ENCODE results near the gene EMILIN3.

The EMILIN3 gene

GRCh38 chr20:41398408-41398807 is 31.8 kb upstream of the EMILIN3 start:
- CTCF ChIA-PET = interaction anchor here (1.1 to 1.4 kb wide), 4 partner anchors 10 to 44 kb away, joined by 3 to 5 read pairs (median 4); no protein-coding TSS in a partner anchor

GRCh38 chr20:41395667-41396664 is 29.3 kb upstream of the EMILIN3 start:
- no peak for DNase-seq (ENCODE audit: extremely low spot score)

More at GRCh38 chr20:41398408-41398807, 31.8 kb upstream of the EMILIN3 start:
- DNase-seq (ENCODE audit: extremely low spot score) = no peak
- no peak for TF ChIP-seq CTCF (IDR thresholded peaks at IDR 0.05; ENCODE audit: control extremely low read depth, extremely low read depth, low read depth, missing control alignments)
- POLR2A ChIA-PET = interaction anchor here (0.6 kb wide), 1 partner anchor 52 kb away, joined by 3 read pairs; no protein-coding TSS in a partner anchor

GRCh38 chr20:41394931-41395666 is 28.5 kb upstream of the EMILIN3 start:
- TF ChIP-seq CTCF (IDR thresholded peaks at IDR 0.05; ENCODE audit: control extremely low read depth, extremely low read depth, low read depth, missing control alignments) = no peak
- CTCF ChIA-PET = interaction anchor here (1.6 kb wide), 1 partner anchor 13 kb away, joined by 4 read pairs; no protein-coding TSS in a partner anchor
- POLR2A ChIA-PET = interaction anchor here (0.6 kb wide), 1 partner anchor 261 kb away, joined by 3 read pairs; no protein-coding TSS in a partner anchor
- no peak for DNase-seq (ENCODE audit: extremely low spot score)

More at GRCh38 chr20:41395667-41396664, 29.3 kb upstream of the EMILIN3 start:
- ChIA-PET POLR2A (interaction anchor here (0.6 kb wide), 1 partner anchor 260 kb away, joined by 3 read pairs; no protein-coding TSS in a partner anchor), CTCF (interaction anchor here (1.6 kb wide), 1 partner anchor 12 kb away, joined by 4 read pairs; no protein-coding TSS in a partner anchor)
- TF ChIP-seq CTCF (IDR thresholded peaks at IDR 0.05; ENCODE audit: control extremely low read depth, extremely low read depth, low read depth, missing control alignments) = no peak

- CTCF ChIA-PET = interaction anchor here (1.0 kb wide), 1 partner anchor 17 kb away, joined by 3 read pairs; no protein-coding TSS in a partner anchor
- DNase-seq (ENCODE audit: extremely low spot score) = no peak
- POLR2A ChIA-PET = no interaction called here
- no peak for TF ChIP-seq CTCF (IDR thresholded peaks at IDR 0.05; ENCODE audit: control extremely low read depth, extremely low read depth, low read depth, missing control alignments)
These were observed 27.5 kb upstream of the EMILIN3 start for GRCh38 chr20:41394081-41394480.

- ChIA-PET CTCF (interaction anchor here (1.0 kb wide), 1 partner anchor 17 kb away, joined by 3 read pairs; no protein-coding TSS in a partner anchor), POLR2A (no interaction called here)
- DNase-seq (ENCODE audit: extremely low spot score) = no peak
- TF ChIP-seq CTCF (IDR thresholded peaks at IDR 0.05; ENCODE audit: control extremely low read depth, extremely low read depth, low read depth, missing control alignments) = no peak
These were observed 27.1 kb upstream of the EMILIN3 start for GRCh38 chr20:41393705-41394066.

Measured in GM10248 (cell line).